Neuronal stem cell (in vitro differentiated cells): Measurements from ENCODE around the gene TREX2.

Experiments used
- DNase-seq: peaks from one replicate; pipeline ENCODE4 v3.0.0-alpha.2; 2013; ENCODE audit warnings: low spot score
- H2AFZ ChIP-seq: one replicate; pipeline ENCODE4 v1.6.1; 2013; ENCODE audit warnings: mild to moderate bottlenecking, low read length, inconsistent platforms
- H2AK5ac ChIP-seq: 2 replicates; pipeline ENCODE4 v1.6.1; 2013; ENCODE audit warnings: low read depth, mild to moderate bottlenecking, inconsistent platforms, low read length, moderate library complexity, mixed read lengths
- H2BK120ac ChIP-seq: 2 replicates; pipeline ENCODE4 v1.6.1; 2013; ENCODE audit warnings: low read depth, mild to moderate bottlenecking, inconsistent platforms, low read length, moderate library complexity, mixed read lengths
- H2BK12ac ChIP-seq: one replicate; pipeline ENCODE4 v1.6.1; 2013; ENCODE audit warnings: low read length, inconsistent platforms
- H2BK15ac ChIP-seq: 2 replicates; pipeline ENCODE4 v1.6.1; 2013; ENCODE audit warnings: mild to moderate bottlenecking, low read length, inconsistent platforms, mixed read lengths
- H2BK5ac ChIP-seq: one replicate; pipeline ENCODE4 v1.6.1; 2013; ENCODE audit warnings: inconsistent platforms, mild to moderate bottlenecking, low read length, moderate library complexity
- H3K14ac ChIP-seq: one replicate; pipeline ENCODE4 v1.6.1; 2013; ENCODE audit warnings: low read length, inconsistent platforms
- H3K18ac ChIP-seq: 2 replicates; pipeline ENCODE4 v1.6.1; 2013; ENCODE audit warnings: low read length, inconsistent platforms
- H3K23ac ChIP-seq: 2 replicates; pipeline ENCODE4 v1.6.1; 2013; ENCODE audit warnings: low read depth, mild to moderate bottlenecking, mixed read lengths, low read length, inconsistent platforms; ENCODE audit not compliant: poor library complexity
- H3K27ac ChIP-seq: replicated peaks from 3 replicates; pipeline ENCODE4 v1.5.1; 2013; ENCODE audit warnings: low read length, inconsistent platforms
- H3K27me3 ChIP-seq, 3 experiments: 2 replicates each; pipeline ENCODE4 v1.6.1; 2013; ENCODE audit warnings: low read length in 3 of 3, mild to moderate bottlenecking in 2 of 3, inconsistent platforms in 1 of 3, low read depth in 1 of 3, mixed read lengths in 1 of 3, moderate library complexity in 1 of 3; ENCODE audit not compliant: control insufficient read depth in 3 of 3, insufficient read depth in 3 of 3
- H3K36me3 ChIP-seq, 2 donors: replicated peaks in 1 of 2; 2 replicates each; pipeline ENCODE4 v1.6.1; 2013; ENCODE audit warnings: low read length in 2 of 2; ENCODE audit not compliant: control insufficient read depth in 2 of 2, insufficient read depth in 2 of 2
- H3K4ac ChIP-seq: 2 replicates; pipeline ENCODE4 v1.6.1; 2013; ENCODE audit warnings: inconsistent platforms, mild to moderate bottlenecking, low read length, moderate library complexity
- H3K4me1 ChIP-seq, 2 donors: 1 replicate in 1 of 2; 2 replicates in 1 of 2; pipeline ENCODE4 v1.6.1; 2013; ENCODE audit warnings: low read length in 2 of 2, low read depth in 1 of 2; ENCODE audit not compliant: control insufficient read depth in 2 of 2, insufficient read depth in 1 of 2
- H3K4me2 ChIP-seq: one replicate; pipeline ENCODE4 v1.6.1; 2013; ENCODE audit warnings: mild to moderate bottlenecking, low read length, inconsistent platforms; ENCODE audit not compliant: insufficient read depth, poor library complexity, severe bottlenecking
- H3K4me3 ChIP-seq, 2 donors: 2 replicates each; pipeline ENCODE4 v1.5.1; 2013; ENCODE audit warnings: low read length in 2 of 2, mild to moderate bottlenecking in 2 of 2, inconsistent platforms in 1 of 2, moderate library complexity in 1 of 2
- H3K79me1 ChIP-seq: one replicate; pipeline ENCODE4 v1.6.1; 2013; ENCODE audit warnings: low read depth, mild to moderate bottlenecking, inconsistent platforms, low read length, moderate library complexity
- H3K9ac ChIP-seq: one replicate; pipeline ENCODE4 v1.6.1; 2013; ENCODE audit warnings: mild to moderate bottlenecking, low read depth, low read length, inconsistent platforms; ENCODE audit not compliant: poor library complexity
- H3K9me3 ChIP-seq, 2 donors: replicated peaks in 1 of 2; 2 replicates each; pipeline versions ENCODE3 to v1.6.1; 2013; ENCODE audit warnings: low read length in 2 of 2, mild to moderate bottlenecking in 2 of 2, inconsistent platforms in 1 of 2, low read depth in 1 of 2, mixed read lengths in 1 of 2, moderate library complexity in 1 of 2; ENCODE audit not compliant: control insufficient read depth in 2 of 2, insufficient read depth in 1 of 2
- H4K8ac ChIP-seq: one replicate; pipeline ENCODE4 v1.6.1; 2013; ENCODE audit warnings: low read depth, mild to moderate bottlenecking, inconsistent platforms, low read length, moderate library complexity
- H4K91ac ChIP-seq: one replicate; pipeline ENCODE4 v1.6.1; 2013; ENCODE audit warnings: low read length, low read depth, mild to moderate bottlenecking, inconsistent platforms; ENCODE audit not compliant: poor library complexity
- WGBS, 2 donors: extraction: QIAGEN DNeasy Blood & Tissue Kit; methylation state at CpG; one replicate each; pipeline ENCODE4 v1.1.7; 2013; ENCODE audit warnings: missing lambda C conversion rate in 2 of 2, mixed read lengths in 1 of 2; ENCODE audit not compliant: insufficient read length in 2 of 2, insufficient replicate concordance in 1 of 2; ENCODE audit errors: extremely low coverage in 2 of 2; 5-methylcytosine and 5-hydroxymethylcytosine counted together

TREX2 gene

DNA sequence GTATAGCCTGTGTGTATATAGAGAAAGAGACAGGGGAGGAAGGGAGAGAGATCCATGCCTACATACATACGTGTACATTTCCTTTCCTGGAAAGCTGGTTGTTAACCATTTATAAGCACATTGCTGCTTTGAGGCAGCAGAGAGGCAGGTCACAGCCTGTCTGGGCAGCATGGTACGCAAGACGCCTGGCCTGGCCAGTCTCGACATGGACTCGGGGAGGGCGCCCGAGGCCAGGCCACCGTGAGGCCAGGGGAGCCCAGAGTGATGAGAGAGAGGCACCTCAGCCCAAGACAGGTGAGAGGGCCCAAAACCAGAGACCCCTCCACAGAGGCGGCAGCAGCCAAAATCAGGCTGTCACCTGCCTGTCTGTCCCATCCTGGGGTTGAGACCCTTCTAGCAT is 3.9 kb downstream of the TREX2 start:
- Histone ChIP-seq H3K4me2 (no peak overlapping the region), H3K23ac (no peak overlapping the region), H3K18ac (no peak overlapping the region), H3K4me1 (no peaks in the 10 kb centered on the region), H2BK5ac (no peak overlapping the region), H3K14ac (no peak overlapping the region), H3K4ac (no peak overlapping the region), H4K8ac (no peak overlapping the region), H3K4me3 (no peak overlapping the region), H3K9ac (no peak overlapping the region), H2AFZ (no peak overlapping the region), H3K36me3 (no peaks in the 10 kb centered on the region), H2BK12ac (no peak overlapping the region), H3K9me3 (no peaks in the 10 kb centered on the region), H4K91ac (no peak overlapping the region), H2AK5ac (no peak overlapping the region), H3K79me1 (no peaks in the 10 kb centered on the region), H3K27ac (no peak overlapping the region), H2BK15ac (no peak overlapping the region), H3K27me3 (peaks cover 0 to 7% (median 0%) of the 10 kb centered on the region in 3 experiments), H2BK120ac (no peak overlapping the region)
- WGBS, 2 donors: no CpG with 5 or more reads among the region's 9 CpGs
- DNase-seq: no peak

DNA sequence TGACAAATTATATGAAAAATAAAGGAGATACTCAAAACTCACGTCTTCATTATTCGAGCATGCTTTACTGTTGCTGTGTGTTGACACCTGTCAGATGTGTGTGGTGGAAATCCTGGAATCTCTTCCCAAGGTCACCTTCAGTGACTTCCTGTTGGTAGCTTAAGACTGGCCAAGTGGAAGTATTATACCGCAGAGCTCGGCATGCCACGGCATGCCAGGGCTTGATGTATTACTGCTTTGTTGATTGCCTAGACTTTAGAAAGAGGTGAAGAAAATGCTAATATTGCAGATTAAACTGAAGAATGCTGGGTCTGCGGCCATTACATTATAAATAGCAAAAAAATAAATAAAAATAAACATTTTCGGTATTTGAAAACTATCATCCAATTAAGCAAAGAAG is 4.6 kb downstream of the TREX2 start:
- Histone ChIP-seq H3K23ac (no peak overlapping the region), H3K4ac (no peak overlapping the region), H3K4me1 (no peaks in the 10 kb centered on the region), H4K8ac (no peak overlapping the region), H2BK12ac (no peak overlapping the region), H3K9me3 (no peaks in the 10 kb centered on the region), H3K4me2 (no peak overlapping the region), H3K27me3 (peaks cover 0 to 10% (median 0%) of the 10 kb centered on the region in 3 experiments), H2AK5ac (no peak overlapping the region), H3K79me1 (no peaks in the 10 kb centered on the region), H2BK15ac (no peak overlapping the region), H2BK120ac (no peak overlapping the region), H3K36me3 (no peaks in the 10 kb centered on the region), H4K91ac (no peak overlapping the region), H3K9ac (no peak overlapping the region), H3K18ac (no peak overlapping the region), H3K27ac (no peak overlapping the region), H2BK5ac (no peak overlapping the region), H3K4me3 (no peak overlapping the region), H2AFZ (no peak overlapping the region), H3K14ac (no peak overlapping the region)
- no CpG with 5 or more reads among the region's 7 CpGs for WGBS, 2 donors
- DNase-seq: no peak

- H3K9ac ChIP-seq: no peak overlapping the region
Observed at GRCh38 chrX:153440556-153441135, 5.2 kb downstream of the TREX2 start.

GRCh38 chrX:153439977-153440376 is 5.9 kb downstream of the TREX2 start:
- H3K14ac ChIP-seq: no peak overlapping the region
- no peak overlapping the region for H3K27ac ChIP-seq
- H2BK120ac ChIP-seq: no peak overlapping the region
- H3K9ac ChIP-seq: no peak overlapping the region
- WGBS, 2 donors: no CpG with 5 or more reads among the region's 4 CpGs
- H3K4me3 ChIP-seq: no peak overlapping the region
- no peak overlapping the region for H3K18ac ChIP-seq
- H2AK5ac ChIP-seq: no peak overlapping the region
- H2BK12ac ChIP-seq: no peak overlapping the region
- no peak overlapping the region for H2BK5ac ChIP-seq
- no peak overlapping the region for H4K8ac ChIP-seq
- no peaks in the 10 kb centered on the region for H3K9me3 ChIP-seq
- H2BK15ac ChIP-seq: no peak overlapping the region
- no peak overlapping the region for H3K4me2 ChIP-seq
- no peak overlapping the region for H2AFZ ChIP-seq
- DNase-seq: no peak
- no peaks in the 10 kb centered on the region for H3K79me1 ChIP-seq
- H3K23ac ChIP-seq: no peak overlapping the region
- H3K4me1 ChIP-seq: no peaks in the 10 kb centered on the region
- H3K4ac ChIP-seq: no peak overlapping the region
- H3K36me3 ChIP-seq: no peaks in the 10 kb centered on the region
- peaks cover 0 to 10% (median 0%) of the 10 kb centered on the region in 3 experiments for H3K27me3 ChIP-seq
- no peak overlapping the region for H4K91ac ChIP-seq

More at GRCh38 chrX:153440556-153441135, 5.2 kb downstream of the TREX2 start:
- H2BK5ac ChIP-seq: no peak overlapping the region
- H2BK12ac ChIP-seq: no peak overlapping the region
- H2BK15ac ChIP-seq: no peak overlapping the region
- no peak overlapping the region for H3K27ac ChIP-seq
- no peak overlapping the region for H3K4ac ChIP-seq
- no peak overlapping the region for H3K4me3 ChIP-seq
- H3K23ac ChIP-seq: no peak overlapping the region
- peaks cover 0 to 10% (median 0%) of the 10 kb centered on the region in 3 experiments for H3K27me3 ChIP-seq
- no peak overlapping the region for H2BK120ac ChIP-seq
- no peak overlapping the region for H3K14ac ChIP-seq
- no peak for DNase-seq
- no peaks in the 10 kb centered on the region for H3K9me3 ChIP-seq
- H3K79me1 ChIP-seq: no peaks in the 10 kb centered on the region
- no peak overlapping the region for H4K91ac ChIP-seq
- H3K36me3 ChIP-seq: no peaks in the 10 kb centered on the region
- no peak overlapping the region for H4K8ac ChIP-seq
- H3K4me1 ChIP-seq: no peaks in the 10 kb centered on the region
- H2AFZ ChIP-seq: no peak overlapping the region
- H2AK5ac ChIP-seq: no peak overlapping the region
- no CpG with 5 or more reads among the region's 13 CpGs for WGBS, 2 donors
- H3K18ac ChIP-seq: peak overlapping the region; percentile 64
- H3K4me2 ChIP-seq: no peak overlapping the region
